Measurements from ENCODE around the gene MYO5A.

MYO5A gene

DNA sequence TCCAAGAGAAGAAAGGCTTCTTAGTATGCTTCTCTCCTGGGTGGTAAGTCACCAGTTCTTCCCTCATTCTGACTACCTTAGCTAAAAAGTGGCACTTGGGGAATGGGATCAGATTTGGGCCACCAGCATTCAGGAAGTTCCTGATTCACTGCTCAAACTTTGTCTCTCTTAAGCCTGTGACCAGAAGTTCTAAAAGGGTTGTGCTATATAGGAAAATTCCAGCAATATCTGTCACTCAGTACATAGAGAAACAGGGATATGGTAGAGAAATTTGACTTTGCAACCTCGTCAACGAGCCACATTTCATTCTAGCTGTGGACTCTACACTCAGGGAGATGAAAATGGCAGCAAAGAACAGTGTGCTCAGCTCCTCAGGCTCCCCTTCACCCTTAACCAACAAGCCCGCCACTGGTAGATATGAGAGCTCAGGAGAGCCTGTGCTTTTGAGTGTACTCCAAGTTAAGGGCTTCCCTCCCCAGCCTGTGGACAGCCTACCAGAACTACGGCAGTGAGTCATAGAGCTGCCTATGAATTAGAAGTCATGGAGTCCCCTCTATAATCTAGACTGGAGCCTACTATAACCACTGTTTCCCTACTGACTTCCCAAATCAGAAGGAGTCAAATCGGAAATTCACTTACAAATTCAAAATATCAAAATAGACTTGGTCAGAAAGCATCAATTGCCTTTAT lies 180.5 kb downstream of the MYO5A start:
- TF ChIP-seq RARB (CRISPR knock-in tag; IDR thresholded peaks at IDR 0.05) (no peak), BACH2 (CRISPR knock-in tag; IDR thresholded peaks at IDR 0.05; ENCODE audit: borderline replicate concordance) (no peak), CSDC2 (CRISPR knock-in tag; IDR thresholded peaks at IDR 0.05) (no peak), PPARA (CRISPR knock-in tag; IDR thresholded peaks at IDR 0.05; ENCODE audit: borderline replicate concordance) (no peak), PATZ1 (CRISPR knock-in tag; IDR thresholded peaks at IDR 0.05; ENCODE audit: borderline replicate concordance) (no peak), TSHZ2 (CRISPR knock-in tag; IDR thresholded peaks at IDR 0.05) (no peak), ESRRG (CRISPR knock-in tag; IDR thresholded peaks at IDR 0.05) (no peak)
- peak; percentile 57 for ATAC-seq

GRCh38 chr15:52344592-52344991 lies 184.1 kb downstream of the MYO5A start:
- no peak for TF ChIP-seq ZC3H10 (CRISPR knock-in tag; IDR thresholded peaks at IDR 0.05)
- no peak for TF ChIP-seq PATZ1 (CRISPR knock-in tag; IDR thresholded peaks at IDR 0.05; ENCODE audit: borderline replicate concordance)
- TF ChIP-seq, protein P1, sequence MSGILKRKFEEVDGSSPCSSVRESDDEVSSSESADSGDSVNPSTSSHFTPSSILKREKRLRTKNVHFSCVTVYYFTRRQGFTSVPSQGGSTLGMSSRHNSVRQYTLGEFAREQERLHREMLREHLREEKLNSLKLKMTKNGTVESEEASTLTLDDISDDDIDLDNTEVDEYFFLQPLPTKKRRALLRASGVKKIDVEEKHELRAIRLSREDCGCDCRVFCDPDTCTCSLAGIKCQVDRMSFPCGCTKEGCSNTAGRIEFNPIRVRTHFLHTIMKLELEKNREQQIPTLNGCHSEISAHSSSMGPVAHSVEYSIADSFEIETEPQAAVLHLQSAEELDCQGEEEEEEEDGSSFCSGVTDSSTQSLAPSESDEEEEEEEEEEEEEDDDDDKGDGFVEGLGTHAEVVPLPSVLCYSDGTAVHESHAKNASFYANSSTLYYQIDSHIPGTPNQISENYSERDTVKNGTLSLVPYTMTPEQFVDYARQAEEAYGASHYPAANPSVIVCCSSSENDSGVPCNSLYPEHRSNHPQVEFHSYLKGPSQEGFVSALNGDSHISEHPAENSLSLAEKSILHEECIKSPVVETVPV (CRISPR knock-in tag; IDR thresholded peaks at IDR 0.05): no peak
- no peak for TF ChIP-seq GLIS3 (CRISPR knock-in tag; IDR thresholded peaks at IDR 0.05)
- TF ChIP-seq RARB (CRISPR knock-in tag; IDR thresholded peaks at IDR 0.05): no peak
- TF ChIP-seq ZNF8 (CRISPR knock-in tag; IDR thresholded peaks at IDR 0.05): no peak
- TF ChIP-seq TOX (CRISPR knock-in tag; IDR thresholded peaks at IDR 0.05; ENCODE audit: borderline replicate concordance): no peak
- no peak for TF ChIP-seq OSR1 (CRISPR knock-in tag; IDR thresholded peaks at IDR 0.05)
- TF ChIP-seq ZFP30 (CRISPR knock-in tag; IDR thresholded peaks at IDR 0.05): no peak
- TF ChIP-seq SNAI2 (CRISPR knock-in tag; IDR thresholded peaks at IDR 0.05): no peak
- TF ChIP-seq ESRRG (CRISPR knock-in tag; IDR thresholded peaks at IDR 0.05): no peak
- no peak for TF ChIP-seq CSDC2 (CRISPR knock-in tag; IDR thresholded peaks at IDR 0.05)
- TF ChIP-seq ISL1 (CRISPR knock-in tag; IDR thresholded peaks at IDR 0.05): no peak
- TF ChIP-seq PPARA (CRISPR knock-in tag; IDR thresholded peaks at IDR 0.05; ENCODE audit: borderline replicate concordance): no peak
- no peak for TF ChIP-seq ZNF70 (CRISPR knock-in tag; IDR thresholded peaks at IDR 0.05)
- no peak for TF ChIP-seq TSHZ2 (CRISPR knock-in tag; IDR thresholded peaks at IDR 0.05)
- no peak for ATAC-seq

DNA sequence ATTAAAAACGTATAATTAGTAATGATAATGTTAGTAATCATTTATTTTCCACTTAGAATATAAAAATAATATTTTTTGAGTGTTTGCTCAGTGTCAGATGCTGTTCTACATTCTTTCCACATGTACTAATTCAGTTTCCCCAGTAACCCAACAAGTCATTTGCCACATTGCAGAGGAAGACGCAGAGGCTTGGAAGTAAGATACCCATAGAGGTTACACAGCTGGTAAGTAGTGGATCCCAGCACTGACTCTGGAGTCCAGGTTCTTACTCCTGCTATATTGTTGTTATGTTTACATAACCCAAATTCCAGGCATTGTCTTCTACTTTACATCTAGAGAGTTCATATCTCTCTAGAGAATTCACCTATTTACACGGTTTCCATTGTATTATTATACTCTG lies 184.8 kb downstream of the MYO5A start:
- no peak for TF ChIP-seq TOX (CRISPR knock-in tag; IDR thresholded peaks at IDR 0.05; ENCODE audit: borderline replicate concordance)
- TF ChIP-seq BACH2 (CRISPR knock-in tag; IDR thresholded peaks at IDR 0.05; ENCODE audit: borderline replicate concordance): no peak
- no peak for TF ChIP-seq ISL1 (CRISPR knock-in tag; IDR thresholded peaks at IDR 0.05)
- TF ChIP-seq PPARA (CRISPR knock-in tag; IDR thresholded peaks at IDR 0.05; ENCODE audit: borderline replicate concordance): no peak
- no peak for TF ChIP-seq ZFP30 (CRISPR knock-in tag; IDR thresholded peaks at IDR 0.05)
- no peak for TF ChIP-seq OSR1 (CRISPR knock-in tag; IDR thresholded peaks at IDR 0.05)
- no peak for TF ChIP-seq ZNF70 (CRISPR knock-in tag; IDR thresholded peaks at IDR 0.05)
- no peak for TF ChIP-seq RARB (CRISPR knock-in tag; IDR thresholded peaks at IDR 0.05)
- no peak for TF ChIP-seq TCF4 (CRISPR knock-in tag; IDR thresholded peaks at IDR 0.05; ENCODE audit: borderline replicate concordance)
- TF ChIP-seq ZNF8 (CRISPR knock-in tag; IDR thresholded peaks at IDR 0.05): no peak
- no peak for ATAC-seq
